Stimulated activated CD8-positive, alpha-beta memory T cell treated with anti-CD3 and anti-CD28 coated beads, Interleukin-12 subunit alpha, Interleukin-12 subunit beta, amount 100 ng/mL, for 4 hours (primary cell): ENCODE data around the gene CCDC8.
"Not testable (repeated sequence)": the region's sequence is repeated elsewhere in the genome, so short reads cannot be mapped to it uniquely, and the experiment has no call there.

ENCODE experiments used
- DNase-seq: peaks from one replicate; pipeline ENCODE4 v3.0.0-alpha.2; 2020; ENCODE audit warnings: low read depth

The CCDC8 gene

GRCh38 chr19:46404753-46405468 lies 8.5 kb downstream of the CCDC8 start:
- no peak for DNase-seq

- no peak for DNase-seq
Observed at GRCh38 chr19:46404055-46404752, 9.2 kb downstream of the CCDC8 start.

GRCh38 chr19:46402725-46403124 lies 10.6 kb downstream of the CCDC8 start:
- no peak for DNase-seq

GRCh38 chr19:46397801-46398479 lies 15.4 kb downstream of the CCDC8 start:
- DNase-seq, result not testable (repeated sequence)

GRCh38 chr19:46394402-46394797 lies 19.0 kb downstream of the CCDC8 start:
- no peak for DNase-seq

GRCh38 chr19:46393456-46394401 lies 19.6 kb downstream of the CCDC8 start:
- DNase-seq, result no peak

- no peak for DNase-seq
Observed at GRCh38 chr19:46392837-46393236, 20.5 kb downstream of the CCDC8 start.

GRCh38 chr19:46392252-46392801 lies 21.0 kb downstream of the CCDC8 start:
- DNase-seq, result no peak

GRCh38 chr19:46391296-46392251 lies 21.8 kb downstream of the CCDC8 start:
- DNase-seq, result no peak

GRCh38 chr19:46390866-46391265 lies 22.5 kb downstream of the CCDC8 start:
- no peak for DNase-seq

GRCh38 chr19:46390121-46390858 lies 23.1 kb downstream of the CCDC8 start:
- DNase-seq, result no peak

- no peak for DNase-seq
Observed at GRCh38 chr19:46388311-46389095, 24.9 kb downstream of the CCDC8 start.

- DNase-seq, result no peak
Observed at GRCh38 chr19:46387713-46388130, 25.6 kb downstream of the CCDC8 start.

- no peak for DNase-seq
Observed at GRCh38 chr19:46386996-46387712, 26.2 kb downstream of the CCDC8 start.

- DNase-seq, result no peak
Observed at GRCh38 chr19:46386151-46386550, 27.2 kb downstream of the CCDC8 start.

- no peak for DNase-seq
Observed at GRCh38 chr19:46385636-46386035, 27.7 kb downstream of the CCDC8 start.

- DNase-seq, result no peak
Observed at GRCh38 chr19:46384396-46384795, 29.0 kb downstream of the CCDC8 start.

- DNase-seq, result no peak
Observed at GRCh38 chr19:46383846-46384245, 29.5 kb downstream of the CCDC8 start.
